Measurements from ENCODE around the gene MRPS26.
"Not testable (repeated sequence)": the region's sequence is repeated elsewhere in the genome, so short reads cannot be mapped to it uniquely, and the experiment has no call there.

DNA sequence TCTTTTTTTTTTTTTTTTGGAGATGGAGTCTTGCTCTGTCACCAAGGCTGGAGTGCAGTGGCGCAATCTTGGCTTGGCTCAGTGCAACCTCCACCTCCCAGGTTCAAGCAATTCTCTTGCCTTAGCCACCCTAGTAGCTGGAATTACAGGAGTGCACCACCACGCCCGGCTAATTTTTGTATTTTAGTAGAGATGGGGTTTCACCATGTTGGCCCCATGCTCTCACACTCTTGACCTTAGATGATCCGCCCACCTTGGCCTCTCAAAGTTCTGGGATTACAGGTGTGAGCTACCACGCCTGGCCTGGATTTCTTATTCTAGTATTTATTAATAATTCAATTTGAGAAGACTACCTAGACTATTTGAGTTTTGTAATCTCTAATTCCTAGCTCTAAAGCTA is 30.6 kb upstream of the MRPS26 start:
- TF ChIP-seq, protein P1, sequence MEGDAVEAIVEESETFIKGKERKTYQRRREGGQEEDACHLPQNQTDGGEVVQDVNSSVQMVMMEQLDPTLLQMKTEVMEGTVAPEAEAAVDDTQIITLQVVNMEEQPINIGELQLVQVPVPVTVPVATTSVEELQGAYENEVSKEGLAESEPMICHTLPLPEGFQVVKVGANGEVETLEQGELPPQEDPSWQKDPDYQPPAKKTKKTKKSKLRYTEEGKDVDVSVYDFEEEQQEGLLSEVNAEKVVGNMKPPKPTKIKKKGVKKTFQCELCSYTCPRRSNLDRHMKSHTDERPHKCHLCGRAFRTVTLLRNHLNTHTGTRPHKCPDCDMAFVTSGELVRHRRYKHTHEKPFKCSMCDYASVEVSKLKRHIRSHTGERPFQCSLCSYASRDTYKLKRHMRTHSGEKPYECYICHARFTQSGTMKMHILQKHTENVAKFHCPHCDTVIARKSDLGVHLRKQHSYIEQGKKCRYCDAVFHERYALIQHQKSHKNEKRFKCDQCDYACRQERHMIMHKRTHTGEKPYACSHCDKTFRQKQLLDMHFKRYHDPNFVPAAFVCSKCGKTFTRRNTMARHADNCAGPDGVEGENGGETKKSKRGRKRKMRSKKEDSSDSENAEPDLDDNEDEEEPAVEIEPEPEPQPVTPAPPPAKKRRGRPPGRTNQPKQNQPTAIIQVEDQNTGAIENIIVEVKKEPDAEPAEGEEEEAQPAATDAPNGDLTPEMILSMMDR (IDR thresholded peaks at IDR 0.05 in 4 of 5, conservative IDR thresholded peaks at IDR 0.05 in 1 of 5): not testable (repeated sequence)
- TF ChIP-seq POLR2A (IDR thresholded peaks at IDR 0.05): not testable (repeated sequence)
